NCI-H446 (cell line): Measurements from ENCODE around the gene SYT1.

Source experiments
- DNase-seq, 2 experiments: peaks; one replicate each; lab custom pipeline; 2025; lab: John Stamatoyannopoulos, UW

SYT1 gene

DNA sequence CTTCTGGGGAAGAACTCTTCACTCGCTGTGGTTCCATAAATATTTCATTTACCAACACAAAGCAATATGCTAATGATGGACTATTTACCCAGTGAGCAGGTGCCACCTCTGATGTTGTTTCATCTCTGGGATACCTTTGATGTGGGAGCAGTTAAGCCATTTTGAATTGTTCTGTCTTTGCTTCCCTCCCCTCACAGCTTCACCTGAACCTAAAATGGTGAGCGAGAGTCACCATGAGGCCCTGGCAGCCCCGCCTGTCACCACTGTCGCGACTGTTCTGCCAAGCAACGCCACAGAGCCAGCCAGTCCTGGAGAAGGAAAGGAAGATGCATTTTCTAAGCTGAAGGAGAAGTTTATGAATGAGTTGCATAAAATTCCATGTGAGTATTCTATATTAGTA, 352.7 kb downstream of the SYT1 start:
- no peak for DNase-seq

- DNase-seq, result no peak
Observed at GRCh38 chr12:79223210-79223609, 358.6 kb downstream of the SYT1 start.

GRCh38 chr12:79223761-79224160, 359.2 kb downstream of the SYT1 start:
- no peak for DNase-seq

GRCh38 chr12:79227091-79227490, 362.5 kb downstream of the SYT1 start:
- no peak for DNase-seq

- DNase-seq, result no peak
Observed at GRCh38 chr12:79227646-79228045, 363.1 kb downstream of the SYT1 start.

DNA sequence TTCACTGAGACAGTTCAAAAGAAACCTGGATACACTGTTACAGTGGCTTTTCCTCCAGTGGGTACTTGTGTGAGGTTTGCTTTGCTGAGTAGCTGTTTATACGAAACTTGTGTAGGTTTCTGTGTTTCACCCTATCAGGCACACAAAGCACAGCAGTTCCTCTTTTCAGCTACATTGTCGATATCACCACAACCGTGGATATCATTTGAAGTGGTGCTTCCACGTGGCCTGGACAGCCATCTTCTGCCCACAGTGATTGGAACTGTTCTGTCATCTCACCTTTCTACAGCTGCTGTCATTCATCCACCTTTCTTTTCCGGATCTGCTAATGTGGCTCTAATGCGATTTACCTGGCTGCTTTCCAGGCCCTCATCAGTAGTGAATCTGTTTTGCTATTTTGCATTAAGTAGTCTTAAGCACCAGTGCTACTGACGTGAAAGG, 368.8 kb downstream of the SYT1 start:
- DNase-seq, result no peak

- no peak for DNase-seq
Observed at GRCh38 chr12:79236920-79237319, 372.3 kb downstream of the SYT1 start.

DNA sequence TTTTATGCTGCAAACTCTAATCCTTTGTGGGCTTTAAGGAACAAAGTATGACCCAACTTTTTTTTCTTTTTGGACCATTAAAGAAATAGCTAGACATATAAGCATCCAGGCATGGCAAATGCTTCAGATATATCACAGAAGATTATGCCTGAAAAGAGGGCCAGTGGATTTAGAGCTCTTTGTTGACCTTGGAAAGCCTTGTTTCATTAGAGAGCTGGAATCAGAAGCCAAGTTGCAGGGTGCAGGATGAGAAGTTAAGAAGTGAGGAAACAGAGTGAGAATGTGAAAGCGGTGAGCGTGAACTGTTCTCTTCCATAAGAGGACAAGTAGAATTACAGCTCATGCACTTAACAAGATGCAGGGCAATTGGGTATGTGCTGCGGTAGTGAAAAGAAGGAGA, 373.7 kb downstream of the SYT1 start:
- DNase-seq, result no peak

DNA sequence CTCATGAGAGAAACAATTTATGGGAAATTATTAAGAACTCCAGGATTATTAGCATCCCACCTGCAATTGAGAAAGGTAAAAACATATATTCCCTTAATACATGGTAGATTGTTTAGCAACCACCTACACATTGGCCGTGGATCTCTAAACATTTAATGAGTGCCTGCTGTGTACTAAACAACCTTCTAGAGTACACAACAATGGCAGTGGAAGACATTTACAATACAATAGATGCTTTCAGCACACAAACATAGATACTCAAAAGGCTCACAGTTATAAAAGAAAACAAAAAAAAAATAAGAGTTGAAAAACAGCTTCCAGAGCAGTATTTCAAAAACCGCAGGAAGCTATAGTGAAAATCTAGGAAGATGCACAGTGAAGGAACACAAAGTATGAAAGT, 382.9 kb downstream of the SYT1 start:
- DNase-seq, result no peak

DNA sequence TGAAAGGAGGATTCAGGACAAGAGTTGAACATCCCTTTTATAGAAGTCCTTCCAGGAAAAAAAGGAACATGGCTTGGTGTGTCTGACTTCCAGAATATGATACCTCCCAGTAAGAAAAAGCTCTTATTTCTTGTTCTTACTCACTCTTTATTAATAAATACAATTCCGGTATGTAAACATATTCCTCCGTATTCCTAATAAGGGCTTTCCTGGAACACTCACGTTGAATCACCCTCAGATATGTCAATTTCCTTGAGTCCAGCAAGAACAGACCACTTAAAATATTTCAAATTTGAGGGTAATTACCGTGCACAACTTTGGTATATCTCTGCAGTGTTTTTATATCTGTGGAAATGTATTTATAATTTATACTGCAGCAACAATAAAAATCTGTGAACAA, 385.6 kb downstream of the SYT1 start:
- no peak for DNase-seq

DNA sequence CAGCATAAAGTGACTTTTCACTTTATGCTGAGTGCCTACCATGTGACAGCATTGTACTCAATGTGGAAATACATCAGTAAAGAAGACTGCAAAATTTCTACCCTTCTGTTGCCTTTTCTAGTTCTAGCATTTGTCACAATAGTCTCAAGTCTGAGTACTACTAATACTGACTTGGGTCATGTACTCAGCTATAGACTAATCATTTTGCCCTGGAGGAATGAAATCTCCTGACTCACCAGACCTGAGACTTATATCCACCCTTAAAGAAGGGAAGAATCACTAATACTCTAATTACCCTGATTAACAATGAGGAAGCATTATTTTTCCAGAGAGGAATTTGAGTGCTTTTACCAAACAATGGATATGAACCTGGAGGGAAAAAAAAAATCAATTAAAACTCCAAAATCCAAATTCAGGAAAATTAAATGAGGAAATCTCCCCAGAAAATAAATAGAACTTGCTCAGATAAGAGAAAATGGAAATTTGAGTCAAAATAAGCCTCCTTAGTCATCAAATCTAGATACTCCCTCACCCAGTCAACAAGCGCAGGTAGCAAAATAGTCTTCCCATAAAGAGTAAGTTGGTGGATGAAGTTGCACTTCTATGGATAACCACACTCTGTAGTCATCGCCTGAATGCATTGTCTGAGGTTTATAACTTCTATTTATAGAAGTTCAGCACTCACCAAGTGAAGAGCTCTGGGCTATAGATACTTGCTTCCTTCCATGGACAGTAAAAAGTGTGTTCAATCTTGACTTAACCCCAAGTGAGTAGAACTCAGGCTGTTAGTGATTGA, 386.6 kb downstream of the SYT1 start:
- DNase-seq, result no peak

DNA sequence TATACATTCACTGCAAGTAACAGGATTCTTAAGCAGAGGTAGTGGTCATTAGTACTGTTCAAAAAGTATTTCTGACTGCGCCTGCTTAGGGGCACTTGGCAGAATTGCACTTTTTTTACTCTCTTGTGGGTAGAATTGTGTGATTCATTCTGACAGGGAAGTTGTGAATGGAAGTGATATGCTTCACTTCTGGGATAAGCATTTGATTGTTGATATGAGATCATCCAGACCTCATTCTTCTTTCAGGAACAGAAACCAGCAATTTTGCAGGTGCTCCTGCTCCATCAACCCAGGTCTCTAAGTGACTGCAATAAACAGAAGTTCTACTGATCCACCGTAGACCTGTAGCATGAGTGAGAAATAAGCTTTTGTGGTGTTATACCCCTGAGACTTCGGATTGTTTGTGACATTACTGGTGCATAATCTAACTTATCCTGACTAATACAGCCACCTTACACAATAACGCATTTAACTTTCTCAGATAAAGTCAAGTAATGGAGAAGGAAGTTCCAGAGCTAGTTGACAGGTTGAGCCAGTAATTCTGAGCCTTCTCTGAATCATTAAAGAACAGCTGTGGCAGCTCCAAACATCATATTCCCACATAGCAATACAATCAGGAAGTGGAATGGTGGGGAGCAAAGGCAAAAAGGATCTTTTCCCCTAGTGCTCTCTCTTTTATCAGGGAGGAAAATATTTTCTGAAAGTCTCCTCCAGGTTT, 387.9 kb downstream of the SYT1 start:
- DNase-seq, result no peak

DNA sequence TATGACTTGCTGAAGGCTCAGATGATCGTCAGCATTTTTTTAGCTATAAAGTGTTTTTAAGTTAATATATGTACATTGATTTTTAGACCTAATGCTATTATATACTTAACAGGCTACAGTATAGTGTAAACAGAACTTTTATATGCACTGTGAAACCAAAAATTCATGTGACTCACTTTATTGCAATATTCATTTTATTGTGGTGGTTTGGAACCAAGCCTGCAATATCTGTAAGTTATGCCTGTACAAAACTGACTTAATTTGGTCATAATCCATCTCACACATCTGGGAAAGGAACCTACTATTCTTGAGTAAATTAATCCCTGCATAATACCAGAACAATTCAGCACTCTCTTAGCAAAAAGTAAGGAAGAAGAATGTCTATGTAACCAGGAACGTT, 390.7 kb downstream of the SYT1 start:
- no peak for DNase-seq

GRCh38 chr12:79260923-79261322, 396.3 kb downstream of the SYT1 start:
- no peak for DNase-seq

- DNase-seq, result no peak
Observed at GRCh38 chr12:79262938-79263337, 398.4 kb downstream of the SYT1 start.

DNA sequence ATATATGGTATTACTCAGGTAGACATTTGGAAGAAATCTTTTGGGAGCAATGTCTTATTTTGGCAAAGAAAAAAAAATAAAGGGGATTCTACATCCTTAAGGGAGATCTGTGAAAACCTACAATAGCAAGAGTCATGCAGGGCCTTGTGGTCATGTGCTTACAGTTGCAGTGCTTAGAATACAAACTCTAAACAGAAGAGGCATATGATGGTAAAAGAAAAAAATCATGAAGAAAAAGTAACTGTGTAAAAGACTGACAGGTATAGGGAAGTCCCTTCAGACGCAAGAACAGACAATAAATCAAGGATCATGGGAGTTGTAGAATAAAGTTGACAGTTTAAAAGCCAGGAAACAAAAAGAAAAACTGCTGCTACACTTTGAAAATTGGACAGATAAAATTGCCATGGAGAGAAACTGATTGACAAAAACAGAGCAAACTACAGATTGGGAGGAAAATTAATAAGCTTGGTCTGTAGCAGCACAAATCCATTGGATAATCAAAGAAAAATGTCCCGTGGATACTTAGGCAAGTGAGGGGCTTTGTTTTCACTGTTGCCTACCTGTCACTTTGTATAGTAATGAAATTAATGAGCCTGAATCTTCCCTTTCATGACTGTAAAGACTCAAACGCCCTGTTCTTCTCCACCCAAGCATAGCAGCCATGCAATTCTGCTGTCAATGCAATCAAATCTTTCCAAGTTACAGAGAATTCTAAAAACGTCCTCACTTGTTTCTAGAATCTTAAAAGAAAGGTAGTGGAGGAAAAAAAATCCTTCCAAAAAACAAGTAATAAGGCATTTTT, 402.0 kb downstream of the SYT1 start:
- no peak for DNase-seq

- DNase-seq, result no peak
Observed at GRCh38 chr12:79267580-79267979, 403.0 kb downstream of the SYT1 start.

DNA sequence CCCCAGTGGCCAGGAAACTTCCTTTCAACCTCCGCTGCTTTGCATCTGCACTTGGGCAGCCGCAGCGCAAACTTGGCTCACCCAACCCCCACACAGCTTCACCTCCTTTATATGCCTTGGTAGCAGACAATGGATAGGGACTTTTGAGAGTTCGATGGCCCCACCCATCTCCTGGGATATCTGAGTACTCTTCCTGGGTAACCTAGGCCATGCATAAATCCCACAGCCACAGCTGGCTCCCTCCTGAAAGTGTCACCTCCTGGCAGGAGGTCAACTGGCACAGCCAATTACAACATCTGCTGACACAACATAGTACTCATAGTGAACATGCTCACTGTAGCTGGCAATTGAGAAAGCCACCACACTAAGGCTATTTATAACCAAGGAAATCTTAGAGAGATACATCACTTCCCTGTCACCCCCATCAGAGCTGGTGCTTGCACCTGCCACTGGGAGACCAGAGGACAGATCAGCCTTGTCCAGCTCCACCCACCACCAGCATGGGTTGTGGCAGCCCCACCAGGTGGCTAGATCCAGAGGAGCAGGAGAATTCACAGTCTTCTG, 410.0 kb downstream of the SYT1 start:
- DNase-seq, result peak in 1 of 2 experiments; percentile 33

DNA sequence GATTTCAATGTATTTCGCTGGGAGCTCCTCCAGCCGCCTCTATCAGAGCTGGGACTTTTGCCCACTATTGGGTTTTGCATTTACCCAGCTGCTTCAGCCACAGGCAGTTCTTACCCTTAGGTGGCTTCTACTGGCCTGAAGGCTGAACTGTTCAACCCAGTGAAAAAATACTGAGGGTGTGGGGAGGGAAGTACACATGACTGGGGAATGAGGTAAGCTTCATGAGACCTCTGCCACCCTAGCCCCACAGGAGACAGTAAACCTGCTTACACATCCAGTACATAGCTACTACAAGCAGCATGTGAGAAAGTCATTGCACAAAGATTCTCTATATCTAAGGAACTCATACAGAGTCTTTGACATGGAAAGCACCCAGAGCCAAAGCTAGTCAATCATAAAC, 411.1 kb downstream of the SYT1 start:
- no peak for DNase-seq

DNA sequence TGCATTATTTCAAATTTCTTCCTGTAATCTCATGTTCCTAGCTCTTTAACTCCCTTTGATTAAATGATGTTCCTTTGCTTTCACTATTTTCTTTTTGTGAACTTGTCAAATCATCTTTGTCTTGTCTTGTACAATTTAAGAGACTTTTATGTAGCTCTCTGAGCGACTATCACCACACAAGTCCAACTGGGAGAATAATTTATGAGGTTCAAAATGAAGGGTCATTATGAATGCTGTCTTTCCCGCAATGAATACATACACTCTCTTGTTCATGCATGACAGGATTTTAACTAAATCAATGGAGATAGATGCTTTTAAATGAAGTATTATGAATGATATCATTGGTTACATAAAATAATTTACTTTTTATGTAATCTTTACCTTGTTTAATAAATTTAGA, 418.8 kb downstream of the SYT1 start:
- DNase-seq, result no peak

GRCh38 chr12:79288911-79289310, 424.3 kb downstream of the SYT1 start:
- no peak for DNase-seq

- no peak for DNase-seq
Observed at GRCh38 chr12:79291711-79292110, 427.1 kb downstream of the SYT1 start.
